GM18505 (cell line): ENCODE data around the gene DMXL1.
"Not testable (repeated sequence)": the region's sequence is repeated elsewhere in the genome, so short reads cannot be mapped to it uniquely, and the experiment has no call there.

ENCODE experiments used
- ATAC-seq: cut with Tn5 transposase; IDR thresholded peaks from one replicate; pipeline ENCODE4 v1.9.1; 2021; ENCODE audit not compliant: unreplicated experiment
- POLR2A ChIP-seq: IDR thresholded peaks from 4 replicates; pipeline ENCODE4 v1.6.1; 2011; ENCODE audit warnings: borderline replicate concordance; ENCODE audit not compliant: insufficient read depth, insufficient read length; ENCODE audit errors: extremely low read depth

The DMXL1 gene

DNA sequence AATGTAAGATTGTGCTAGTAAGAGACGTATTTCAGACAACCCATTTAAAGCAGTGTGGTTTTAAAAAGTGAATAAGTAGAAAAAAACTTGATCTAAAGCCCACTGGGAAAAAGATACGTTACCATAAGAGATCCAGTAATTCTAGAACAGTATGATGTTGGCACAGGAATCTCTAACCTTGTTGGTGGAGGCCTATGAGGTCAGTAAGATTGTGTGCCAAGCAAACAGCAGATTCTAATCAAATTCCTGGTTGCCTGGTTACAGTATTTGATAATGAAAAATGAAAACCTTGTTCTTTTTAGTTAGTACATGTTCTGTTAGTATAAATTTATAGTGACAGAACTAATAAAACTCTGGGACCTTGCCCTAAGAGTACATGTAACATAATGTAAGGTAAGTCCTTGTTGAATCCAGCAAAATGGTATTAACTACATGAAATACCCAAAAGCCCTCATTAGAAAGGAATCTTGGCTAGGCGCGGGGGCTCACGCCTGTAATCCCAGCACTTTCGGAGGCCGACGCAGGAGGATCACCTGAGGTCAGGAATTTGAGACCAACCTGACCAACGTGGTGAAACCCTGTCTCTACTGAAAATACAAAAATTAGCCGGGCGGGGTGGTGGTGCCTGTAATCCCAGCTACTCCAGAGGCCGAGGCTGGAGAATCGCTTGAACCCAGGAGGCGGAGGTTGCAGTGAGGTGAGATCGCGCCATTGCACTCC lies 33.2 kb upstream of the DMXL1 start:
- TF ChIP-seq POLR2A, result no peak
- no peak for ATAC-seq

DNA sequence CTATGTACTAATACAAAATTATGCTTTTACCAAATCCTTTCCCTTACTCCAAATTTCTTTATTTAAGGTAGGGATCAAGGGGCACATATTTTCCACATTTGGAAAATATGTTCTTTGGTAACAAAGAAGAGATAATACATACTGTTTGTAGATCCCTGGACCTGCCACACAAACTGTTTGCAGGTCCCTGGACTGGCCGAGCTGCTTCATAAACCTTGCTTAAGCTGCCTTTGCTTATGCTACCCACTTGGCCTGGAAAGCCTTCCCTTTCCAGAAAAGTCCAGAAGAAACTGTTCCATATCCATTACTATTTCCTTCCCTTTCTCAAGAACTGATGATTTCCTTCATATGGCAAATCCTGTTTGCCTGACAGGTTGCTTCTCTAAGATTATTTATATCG lies 22.6 kb upstream of the DMXL1 start:
- TF ChIP-seq POLR2A, result no peak
- ATAC-seq, result no peak

DNA sequence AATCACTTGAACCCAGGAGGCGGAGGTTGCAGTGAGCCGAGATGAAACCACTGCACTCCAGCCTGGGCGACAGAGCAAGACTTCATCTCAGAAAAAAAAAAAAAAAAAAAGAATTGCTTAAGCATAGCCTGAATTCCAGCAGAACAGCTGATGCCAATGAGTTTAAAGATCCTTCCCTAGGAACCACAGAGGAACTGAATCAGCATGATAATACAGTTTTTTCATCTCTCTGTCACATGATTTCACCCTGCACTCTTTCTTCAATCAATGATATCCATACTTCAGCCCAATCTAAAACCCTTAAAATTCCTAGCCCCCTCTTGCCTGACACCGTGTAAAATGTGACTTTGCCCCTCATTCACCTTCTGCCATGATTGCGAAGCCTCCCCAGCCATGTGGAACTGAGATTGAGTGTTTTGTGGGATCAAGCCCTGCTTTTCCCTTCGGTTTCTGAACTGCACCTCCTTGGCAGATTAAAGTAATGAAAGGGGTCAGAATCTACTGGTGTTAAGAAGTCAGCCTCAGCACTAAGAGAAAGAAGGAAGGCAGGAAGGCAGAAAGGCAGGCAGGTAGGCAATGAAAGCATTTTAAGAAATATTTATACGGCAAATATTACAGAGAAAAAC lies 20.9 kb upstream of the DMXL1 start:
- no peak for TF ChIP-seq POLR2A
- ATAC-seq, result no peak

DNA sequence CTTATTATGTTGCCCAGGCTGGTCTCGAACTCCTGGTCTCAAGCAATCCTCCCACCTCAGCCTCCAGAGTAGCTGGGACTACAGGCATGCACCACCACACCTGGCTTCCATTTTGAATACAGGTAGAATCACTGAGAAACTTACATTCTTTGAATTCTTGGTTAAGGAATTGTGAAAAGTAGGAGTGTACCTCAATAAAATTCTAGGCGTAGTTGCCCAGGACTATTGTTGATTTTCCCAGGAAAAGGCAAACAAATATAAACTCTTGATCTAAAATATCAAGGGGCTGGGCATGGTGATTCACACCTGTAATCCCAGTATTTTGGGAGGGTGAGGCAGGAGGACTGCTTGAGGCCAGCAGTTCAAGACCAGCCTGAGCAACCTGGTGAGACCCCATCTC lies 16.8 kb upstream of the DMXL1 start:
- no peak for ATAC-seq
- no peak for TF ChIP-seq POLR2A

DNA sequence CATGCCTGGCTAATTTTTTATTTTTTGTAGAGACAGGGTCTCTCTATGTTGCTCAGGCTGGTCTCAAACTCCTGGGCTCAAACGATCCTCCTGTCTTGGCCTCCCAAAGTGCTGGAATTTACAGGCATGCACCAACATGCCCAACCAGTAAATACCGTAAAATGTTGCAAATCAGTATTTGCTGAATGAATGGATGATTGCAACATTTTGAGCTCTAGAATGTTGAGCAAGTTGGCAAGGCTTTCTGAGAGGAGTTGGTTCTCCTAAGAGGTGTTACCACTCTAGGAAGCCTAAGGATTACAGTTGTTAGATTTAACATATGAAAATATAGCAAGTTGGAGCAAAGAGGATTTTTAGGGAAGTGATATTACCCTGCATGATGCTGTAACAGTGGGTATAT lies 15.6 kb upstream of the DMXL1 start:
- TF ChIP-seq POLR2A, result no peak
- ATAC-seq, result no peak

DNA sequence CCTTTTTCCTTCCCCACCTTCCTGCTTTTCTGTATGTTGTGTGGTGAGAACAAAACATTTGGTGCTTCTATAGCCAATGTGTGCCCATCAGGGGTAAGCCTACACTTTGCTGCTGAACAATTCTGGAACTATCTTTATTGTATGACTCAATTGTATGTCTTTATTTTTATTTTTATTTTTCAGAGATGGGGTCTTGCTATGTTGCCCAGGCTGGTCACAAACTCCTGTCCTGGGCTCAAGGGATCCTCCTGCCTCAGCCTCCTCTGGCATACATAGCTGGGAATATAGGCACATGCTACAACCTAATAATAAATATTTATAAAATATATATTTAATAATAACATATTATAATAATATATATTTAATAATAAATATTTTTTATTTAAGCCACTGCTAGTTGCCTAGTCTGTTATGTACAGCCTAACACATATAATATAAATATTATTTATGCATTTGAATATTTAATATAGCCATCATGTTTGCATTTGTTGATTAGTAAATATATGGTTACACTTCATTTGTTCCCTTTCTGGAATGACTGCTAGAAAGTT lies 11.8 kb upstream of the DMXL1 start:
- no peak for TF ChIP-seq POLR2A
- no peak for ATAC-seq

DNA sequence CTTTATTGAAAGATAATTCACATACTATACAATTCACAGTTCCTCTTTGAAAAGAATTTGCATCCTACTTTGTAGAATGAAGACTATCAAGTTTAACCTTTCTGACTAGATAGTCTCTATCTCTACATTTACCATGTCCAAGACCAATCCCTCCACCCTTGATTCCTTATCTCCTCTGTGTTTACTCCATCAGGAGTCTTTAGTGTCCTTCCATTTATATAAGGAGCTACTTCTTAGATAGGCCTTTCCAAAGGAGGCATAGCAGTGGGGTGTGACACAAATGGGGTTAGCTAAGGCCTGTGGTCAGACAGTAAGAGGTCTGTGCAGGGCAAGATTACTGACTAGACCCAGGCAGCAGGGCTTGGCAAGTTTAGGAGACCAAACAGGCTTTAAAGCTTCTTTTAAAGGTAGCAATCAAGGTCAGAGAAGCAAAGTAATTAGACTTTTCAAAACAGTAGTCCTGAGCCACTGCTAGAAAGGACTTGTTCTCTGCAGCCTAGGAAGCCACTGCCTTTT lies 11.1 kb upstream of the DMXL1 start:
- ATAC-seq, result no peak
- TF ChIP-seq POLR2A, result no peak

DNA sequence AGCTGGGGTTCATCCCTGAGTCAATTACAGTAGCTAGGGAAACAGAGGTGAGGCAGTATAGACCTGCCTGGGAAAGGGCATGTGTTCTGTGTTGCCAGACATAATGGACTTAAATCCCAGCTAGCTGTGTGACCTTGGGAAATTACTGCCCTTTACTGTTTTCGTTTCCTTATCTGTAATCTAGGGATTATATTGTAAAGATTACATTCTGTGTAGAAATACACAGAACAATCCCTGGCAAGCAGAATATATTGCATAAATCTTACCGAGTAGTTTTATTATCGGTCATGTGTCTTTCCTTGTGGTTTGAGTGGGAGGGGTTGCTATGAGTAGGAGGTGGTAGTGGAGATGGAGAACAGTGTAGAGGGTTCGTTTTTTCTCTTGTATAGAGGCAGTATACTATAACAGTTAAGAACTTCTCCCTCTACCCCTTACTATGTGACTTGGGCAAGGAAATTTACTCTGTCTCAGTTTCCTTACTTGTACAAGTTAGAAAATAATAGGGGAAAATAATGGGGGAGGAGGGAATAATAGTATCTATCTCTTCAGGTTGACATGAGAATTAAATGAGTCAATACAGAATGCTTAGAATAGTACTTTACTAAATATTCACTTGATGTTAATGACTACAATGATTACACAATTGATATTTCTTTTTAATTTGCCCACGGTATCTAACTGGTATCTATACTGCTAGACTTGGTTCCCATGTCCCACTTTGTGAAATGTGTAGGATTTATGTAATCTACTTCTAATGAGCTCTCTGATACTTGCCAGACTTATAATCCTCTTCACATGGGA lies 7.1 kb upstream of the DMXL1 start:
- no peak for TF ChIP-seq POLR2A
- peak; percentile 73 for ATAC-seq

DNA sequence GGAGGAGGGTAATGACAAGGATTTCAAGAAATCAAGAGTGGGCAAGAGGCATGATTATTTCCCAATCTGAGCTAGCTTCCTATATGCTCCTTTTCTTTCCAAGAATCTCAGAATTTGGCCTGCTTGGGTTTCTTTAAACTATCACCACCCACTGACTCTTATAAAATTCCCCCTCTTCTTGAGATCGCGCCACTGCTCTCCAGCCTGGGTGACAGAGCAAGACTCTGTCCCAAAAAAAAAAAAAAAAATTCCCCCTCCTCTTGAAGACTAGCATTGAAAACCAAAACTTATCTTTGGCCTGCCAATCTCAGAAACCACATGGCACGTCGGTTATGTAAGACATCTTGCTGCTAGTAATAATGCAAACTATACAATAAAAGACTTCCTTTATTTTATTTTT lies 3.4 kb upstream of the DMXL1 start:
- no peak for TF ChIP-seq POLR2A
- ATAC-seq, result no peak

DNA sequence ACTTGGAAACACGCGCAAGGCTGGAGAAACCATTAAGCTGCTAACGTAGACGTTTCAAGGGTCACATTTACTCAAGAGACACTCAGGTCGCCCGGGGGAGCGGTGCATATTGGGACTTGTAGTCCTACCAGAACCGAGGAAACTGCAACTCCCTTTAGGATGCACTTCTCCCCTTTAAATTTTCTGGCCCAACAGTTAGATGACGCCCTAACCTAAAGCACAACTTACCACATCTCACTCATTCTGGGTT lies 384 bp upstream of the DMXL1 start:
- no peak for TF ChIP-seq POLR2A
- peak; percentile 44 for ATAC-seq

DNA sequence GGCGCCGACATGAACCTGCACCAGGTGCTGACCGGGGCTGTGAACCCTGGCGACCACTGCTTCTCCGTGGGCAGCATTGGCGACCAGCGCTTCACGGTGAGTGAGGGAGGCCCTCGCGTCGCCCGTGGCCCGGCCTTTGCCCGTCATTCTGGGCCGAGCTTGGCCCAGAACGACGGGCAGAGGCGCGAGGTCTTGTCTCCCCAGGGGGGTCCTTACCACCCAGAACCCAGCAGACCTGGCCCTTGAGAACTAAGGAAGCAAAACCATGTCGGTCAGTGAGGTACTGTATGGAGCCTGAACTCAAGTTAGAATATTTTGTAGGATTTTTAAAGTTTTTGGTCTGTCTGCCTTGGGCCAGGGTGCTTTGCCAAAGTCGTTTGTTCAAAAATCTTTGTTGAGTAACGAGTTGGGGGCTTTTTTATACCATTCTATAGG lies 691 bp downstream of the DMXL1 start:
- no peak for TF ChIP-seq POLR2A
- peak; percentile 15 for ATAC-seq

DNA sequence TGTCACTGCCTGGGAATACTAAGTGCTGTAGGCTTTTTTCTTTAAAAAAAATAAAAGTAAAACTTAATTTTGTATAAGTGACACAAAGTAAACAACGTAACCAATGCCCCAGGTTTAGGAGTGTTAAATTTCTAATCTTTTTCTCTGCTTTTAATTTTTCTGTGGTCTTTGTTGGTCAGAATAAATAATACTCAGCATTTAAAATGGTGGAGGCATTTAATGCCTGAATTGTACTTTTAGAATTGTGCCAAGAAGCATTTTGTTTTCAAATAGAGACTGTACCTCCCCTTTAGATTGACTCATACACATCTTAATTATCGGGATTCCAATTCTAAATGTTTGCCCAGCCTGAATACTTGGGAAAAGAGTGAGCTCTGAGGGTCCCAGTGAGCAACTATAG lies 1.6 kb downstream of the DMXL1 start:
- TF ChIP-seq POLR2A, result no peak
- no peak for ATAC-seq

DNA sequence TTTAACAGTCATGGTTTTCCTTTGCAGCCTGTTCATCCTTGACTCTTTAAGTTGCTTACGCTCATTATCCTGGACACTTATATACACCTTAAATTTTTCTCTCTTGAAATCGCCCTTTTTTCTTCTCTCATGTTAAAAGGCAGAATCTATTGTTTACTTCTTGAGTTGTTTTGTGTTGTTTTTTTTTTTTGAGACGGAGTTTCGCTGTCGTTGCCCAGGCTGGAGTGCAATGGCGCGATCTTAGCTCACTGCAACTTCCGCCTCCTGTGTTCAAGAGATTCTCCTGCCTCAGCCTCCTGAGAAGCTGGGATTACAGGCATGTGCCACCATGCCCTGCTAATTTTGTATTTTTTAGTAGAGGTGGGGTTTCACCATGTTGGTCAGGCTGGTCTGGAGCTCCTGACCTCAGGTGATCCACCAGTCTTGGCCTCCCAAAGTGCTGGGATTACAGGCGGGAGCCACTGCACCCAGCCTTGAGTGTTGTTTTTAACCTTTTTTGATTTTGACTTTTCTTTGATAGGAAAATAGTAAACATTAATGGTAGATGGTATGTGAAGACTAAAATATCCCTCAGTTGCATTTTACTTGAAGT lies 3.0 kb downstream of the DMXL1 start:
- ATAC-seq, result not testable (repeated sequence)
